Measurements from ENCODE around the gene NDE1.

- no peak for TF ChIP-seq CTCF (IDR thresholded peaks at IDR 0.05)
- no peak for TF ChIP-seq POLR2A (IDR thresholded peaks at IDR 0.05)
- no peak for TF ChIP-seq POLR2AphosphoS5 (IDR thresholded peaks at IDR 0.05)
Observed at GRCh38 chr16:15643946-15644250, 6.1 kb upstream of the NDE1 start.

Data from stomach (tissue), 4 donors.